Left ventricle myocardium inferior (tissue), 1 donor: ENCODE measurements around the gene INO80B. TPM values are rescaled to one million over a fixed set of nuclear protein-coding genes. Genes with fewer than 3 reads are reported as not detected.

ENCODE experiments used
- DNase-seq: peaks from one replicate; pipeline ENCODE4 v3.0.0-alpha.2; 2020
- H3K27ac ChIP-seq: fragments of 200-600 bp; replicated peaks from 2 replicates; pipeline ENCODE4 v1.8.0; 2021
- H3K27me3 ChIP-seq: fragments of 200-600 bp; 2 replicates; pipeline ENCODE4 v1.8.0; 2021; ENCODE audit warnings: low read depth
- H3K36me3 ChIP-seq: fragments of 200-600 bp; 2 replicates; pipeline ENCODE4 v1.8.0; 2021
- H3K4me1 ChIP-seq: fragments of 200-600 bp; 2 replicates; pipeline ENCODE4 v1.8.0; 2021
- H3K4me3 ChIP-seq: fragments of 200-600 bp; 2 replicates; pipeline ENCODE4 v1.8.0; 2021; ENCODE audit warnings: mild to moderate bottlenecking, moderate library complexity
- H3K9me3 ChIP-seq: fragments of 200-600 bp; replicated peaks from 2 replicates; pipeline ENCODE4 v1.8.0; 2021
- intact Hi-C: fragments of 100-400 bp; cut with micrococcal nuclease; formaldehyde crosslinking; loops from one replicate; pipeline ENCODE4 v1.11.0; 2022
- total RNA-seq: library from RNA; stranded (reverse); fragmentation: NEBNext Ultra II Directional; extraction: Animal tissue kit (Norgen Biotek cat#: 25700); gene quantifications from one replicate; pipeline ENCODE4 v1.2.1, GENCODE V29; 2021
- TF ChIP-seq, protein P1 (sequence below): fragments of 200-600 bp; IDR thresholded peaks from 2 replicates; pipeline ENCODE4 v1.8.0; 2021; ENCODE audit warnings: antibody characterized with exemption, mild to moderate bottlenecking, borderline replicate concordance
- donor health status: DM: no; HTN: yes; CAD: no; lungs with severe emphysema.

The INO80B gene
- total RNA-seq, 1 donor from 2014 or later, result 19.3 TPM

DNA sequence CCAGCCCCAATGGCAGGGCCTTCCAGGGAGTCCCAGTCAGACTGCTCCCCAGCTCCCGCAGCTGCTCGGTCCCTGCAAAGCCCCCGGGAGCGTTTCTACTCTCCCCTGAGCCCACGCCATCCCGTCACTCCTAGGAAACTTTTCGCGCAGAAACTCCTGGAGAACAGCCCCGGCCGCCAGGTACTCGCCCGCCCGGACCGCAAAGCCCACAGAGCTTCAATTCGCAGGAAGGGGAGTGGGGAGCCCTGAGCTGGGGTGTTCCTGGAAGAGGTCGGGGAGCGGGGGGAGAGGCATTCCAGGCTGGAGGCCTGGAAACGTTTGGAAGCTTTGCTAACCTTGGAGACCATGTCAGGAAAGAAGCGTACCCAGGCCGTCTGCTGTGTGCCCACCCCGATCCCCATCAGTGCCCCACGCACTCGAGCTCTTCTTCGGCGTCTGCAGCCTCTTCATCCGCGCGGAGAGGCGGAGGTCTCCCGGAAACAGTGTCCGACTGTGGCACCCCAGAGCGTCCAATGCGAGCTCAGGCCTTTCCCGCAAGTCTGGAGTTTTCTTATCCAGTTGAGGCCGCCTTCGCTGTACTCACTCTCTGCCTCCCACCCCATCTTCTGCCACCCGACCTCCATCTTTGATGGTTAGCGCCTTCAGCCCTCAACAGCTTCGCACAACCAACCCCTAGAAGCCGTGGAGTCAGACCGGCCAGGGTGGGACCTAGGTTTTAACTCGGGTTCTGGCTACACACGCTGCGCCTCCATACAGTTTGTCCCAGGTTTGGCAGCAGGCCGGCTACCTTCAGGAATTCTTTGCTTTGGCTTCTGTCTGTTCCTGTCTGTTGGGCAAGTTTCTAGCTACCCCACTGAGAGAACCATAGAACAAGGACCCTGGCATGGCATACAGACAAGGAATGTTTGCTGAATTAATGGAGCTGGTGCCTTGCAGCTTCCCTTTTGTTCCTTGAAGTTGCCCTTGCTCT, 48.9 kb downstream of the INO80B start:
- intact Hi-C loops, result no loop called here
- peak overlapping the region; percentile 80 for H3K4me3 ChIP-seq
- no peak for DNase-seq
- peaks cover 21% of the 10 kb centered on the region for H3K36me3 ChIP-seq
- peaks cover 78% of the 10 kb centered on the region for H3K4me1 ChIP-seq
- TF ChIP-seq, protein P1, sequence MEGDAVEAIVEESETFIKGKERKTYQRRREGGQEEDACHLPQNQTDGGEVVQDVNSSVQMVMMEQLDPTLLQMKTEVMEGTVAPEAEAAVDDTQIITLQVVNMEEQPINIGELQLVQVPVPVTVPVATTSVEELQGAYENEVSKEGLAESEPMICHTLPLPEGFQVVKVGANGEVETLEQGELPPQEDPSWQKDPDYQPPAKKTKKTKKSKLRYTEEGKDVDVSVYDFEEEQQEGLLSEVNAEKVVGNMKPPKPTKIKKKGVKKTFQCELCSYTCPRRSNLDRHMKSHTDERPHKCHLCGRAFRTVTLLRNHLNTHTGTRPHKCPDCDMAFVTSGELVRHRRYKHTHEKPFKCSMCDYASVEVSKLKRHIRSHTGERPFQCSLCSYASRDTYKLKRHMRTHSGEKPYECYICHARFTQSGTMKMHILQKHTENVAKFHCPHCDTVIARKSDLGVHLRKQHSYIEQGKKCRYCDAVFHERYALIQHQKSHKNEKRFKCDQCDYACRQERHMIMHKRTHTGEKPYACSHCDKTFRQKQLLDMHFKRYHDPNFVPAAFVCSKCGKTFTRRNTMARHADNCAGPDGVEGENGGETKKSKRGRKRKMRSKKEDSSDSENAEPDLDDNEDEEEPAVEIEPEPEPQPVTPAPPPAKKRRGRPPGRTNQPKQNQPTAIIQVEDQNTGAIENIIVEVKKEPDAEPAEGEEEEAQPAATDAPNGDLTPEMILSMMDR, result no peak
- H3K27ac ChIP-seq, result peak overlapping the region; percentile 93
- H3K27me3 ChIP-seq, result peaks cover 83% of the 10 kb centered on the region
- H3K9me3 ChIP-seq, result no peaks in the 10 kb centered on the region

DNA sequence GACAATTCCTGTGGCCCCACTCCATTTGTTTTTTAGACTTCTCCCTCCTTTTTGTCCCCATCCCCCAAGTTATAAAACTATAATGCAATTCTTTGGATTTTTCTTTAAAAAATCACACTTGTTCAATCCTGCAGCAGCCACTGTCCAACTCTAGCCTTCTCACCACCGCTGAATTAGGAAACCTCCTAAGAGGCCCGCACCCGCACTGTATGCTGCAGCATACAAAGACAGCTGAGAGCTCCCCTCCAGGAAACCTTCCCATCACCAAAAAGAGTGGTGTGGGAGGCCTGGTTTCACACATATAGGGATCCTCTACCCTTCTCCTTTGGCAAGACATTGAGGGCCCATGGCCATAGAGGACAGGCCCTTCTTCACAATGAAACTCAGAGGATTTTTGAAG, 49.7 kb downstream of the INO80B start:
- H3K27ac ChIP-seq, result peak overlapping the region; percentile 93
- no peaks in the 10 kb centered on the region for H3K9me3 ChIP-seq
- H3K36me3 ChIP-seq, result peaks cover 21% of the 10 kb centered on the region
- peaks cover 83% of the 10 kb centered on the region for H3K27me3 ChIP-seq
- intact Hi-C loops, result no loop called here
- TF ChIP-seq, protein P1, result no peak
- peak overlapping the region; percentile 80 for H3K4me3 ChIP-seq
- peaks cover 70% of the 10 kb centered on the region for H3K4me1 ChIP-seq
- DNase-seq, result no peak

DNA sequence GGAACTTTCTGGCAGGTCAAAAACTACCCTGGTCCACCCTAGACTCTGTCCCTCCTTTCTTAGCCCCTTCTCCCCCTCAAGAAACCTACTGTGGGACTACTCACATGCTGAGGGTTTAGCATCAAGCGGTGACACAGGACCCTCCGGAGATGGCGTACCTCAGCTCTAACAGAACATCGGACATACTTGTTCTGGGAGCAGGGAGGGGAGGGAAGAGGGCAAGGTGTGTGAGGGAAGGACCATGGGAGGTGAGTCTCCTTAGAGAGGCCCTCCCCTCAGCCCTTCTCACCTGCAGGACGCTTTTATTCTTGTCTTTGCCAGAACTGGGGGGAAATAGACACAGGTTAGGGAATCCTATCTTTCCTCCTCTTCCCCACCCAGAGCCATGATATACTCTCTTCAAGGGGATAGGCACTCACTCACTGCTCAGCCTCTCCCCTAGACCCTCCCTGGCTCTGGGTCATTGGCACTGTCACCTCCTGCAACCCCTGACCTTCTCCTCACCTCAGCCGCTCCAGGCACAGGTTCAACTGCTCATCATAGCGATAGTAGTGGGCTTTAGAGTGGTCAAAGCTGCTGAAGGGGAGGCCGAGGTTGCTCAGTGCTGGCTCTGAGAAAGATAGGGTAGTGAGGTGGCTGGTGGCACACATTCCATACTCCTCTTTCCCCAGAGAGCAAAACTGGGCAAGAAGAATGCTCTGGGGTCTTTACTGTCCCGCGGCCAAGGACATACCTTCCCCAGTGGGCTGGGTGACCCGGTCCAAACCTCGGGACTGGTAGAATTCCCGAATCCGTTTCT, 50.8 kb downstream of the INO80B start:
- intact Hi-C loops, result no loop called here
- Histone ChIP-seq H3K36me3 (peaks cover 21% of the 10 kb centered on the region), H3K27ac (no peak overlapping the region), H3K4me1 (peaks cover 64% of the 10 kb centered on the region), H3K9me3 (no peaks in the 10 kb centered on the region), H3K4me3 (peak overlapping the region; percentile 80), H3K27me3 (peaks cover 83% of the 10 kb centered on the region)
- no peak for DNase-seq
- TF ChIP-seq, protein P1, result no peak

DNA sequence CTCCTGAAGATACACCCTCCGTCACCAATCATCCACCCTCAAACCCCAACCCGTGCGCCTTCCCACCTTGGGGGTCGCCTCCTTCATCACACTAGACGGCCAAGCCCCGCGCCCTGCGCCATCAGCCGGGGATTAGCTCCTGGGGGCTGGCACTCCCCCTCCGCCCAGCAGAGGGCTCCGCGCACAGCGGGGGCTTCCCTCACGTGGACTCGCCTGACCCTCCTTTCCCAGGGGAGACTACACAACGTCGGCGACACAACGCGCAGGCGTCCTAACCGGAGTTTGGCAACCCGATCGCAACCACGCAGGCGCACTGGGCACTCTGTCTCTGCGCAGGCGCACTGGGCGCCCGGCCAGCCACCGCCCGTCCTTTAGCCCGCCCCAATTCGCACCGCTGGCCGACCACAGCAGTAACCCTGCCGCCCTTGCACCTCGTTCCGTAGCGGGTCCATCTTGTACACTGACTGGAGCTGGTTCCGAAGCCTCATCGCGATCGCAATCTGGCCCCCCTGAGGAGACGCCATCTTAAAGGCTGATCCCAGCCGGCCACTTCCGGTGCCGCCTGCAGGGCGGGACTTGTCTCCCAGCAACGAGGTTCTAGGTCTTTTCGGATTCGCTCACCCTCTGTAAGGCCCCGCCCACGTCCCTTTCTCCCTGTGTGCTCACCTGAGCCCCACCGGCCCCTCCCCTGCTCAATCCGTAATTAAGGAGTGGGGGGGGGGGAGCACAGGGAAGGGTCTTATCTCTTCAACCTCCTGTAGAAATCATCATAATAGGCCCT, 52.4 kb downstream of the INO80B start, which contains the start of gene PCGF1:
Gene PCGF1 (minus strand): TSS at position 551 of the 781 bp plus-strand sequence. CDS start 27 bp downstream, at position 524.
- H3K4me1 ChIP-seq, result peaks cover 60% of the 10 kb centered on the region
- TF ChIP-seq, protein P1, result peak; percentile 56
- H3K36me3 ChIP-seq, result peaks cover 21% of the 10 kb centered on the region
- H3K9me3 ChIP-seq, result no peaks in the 10 kb centered on the region
- peak within 1 kb of the TSS; percentile 80 for H3K4me3 ChIP-seq
- peak; percentile 100 for DNase-seq
- intact Hi-C loops, result no loop called here
- H3K27me3 ChIP-seq, result peaks cover 83% of the 10 kb centered on the region
- peak within 1 kb of the TSS; percentile 99 for H3K27ac ChIP-seq

Other genes with a start within 250 kb of the INO80B start
- gene SLC4A5, start 111.7 kb upstream of the INO80B start, total RNA-seq, result 2.3 TPM
- 201 TPM for gene DCTN1, start 74.8 kb upstream of the INO80B start, total RNA-seq
- gene C2orf81, start 33.5 kb upstream of the INO80B start, total RNA-seq, result 0.82 TPM
- gene WDR54, start 33.4 kb upstream of the INO80B start, total RNA-seq, result 2.9 TPM
- gene RTKN, start 13.2 kb upstream of the INO80B start, total RNA-seq, result 14.0 TPM
- 46.1 TPM for gene WBP1, start 3.4 kb downstream of the INO80B start, total RNA-seq
- gene MOGS, start 10.3 kb downstream of the INO80B start, total RNA-seq, result 19.5 TPM
- 176 TPM for gene MRPL53, start 17.6 kb downstream of the INO80B start, total RNA-seq
- gene CCDC142, start 27.9 kb downstream of the INO80B start, total RNA-seq, result 5.6 TPM
- 9.5 TPM for gene TTC31, start 28.0 kb downstream of the INO80B start, total RNA-seq
- gene LBX2, start 44.5 kb downstream of the INO80B start, total RNA-seq, result 0.25 TPM
- 20.2 TPM for gene PCGF1, start 52.6 kb downstream of the INO80B start, total RNA-seq
- gene TLX2, start 59.4 kb downstream of the INO80B start, total RNA-seq, result not detected
- gene DQX1, start 71.1 kb downstream of the INO80B start, total RNA-seq, result 0.11 TPM
- 46.9 TPM for gene AUP1, start 74.6 kb downstream of the INO80B start, total RNA-seq
- gene HTRA2, start 74.8 kb downstream of the INO80B start, total RNA-seq, result 26.6 TPM
- 4.7 TPM for gene LOXL3, start 98.9 kb downstream of the INO80B start, total RNA-seq
- gene DOK1, start 99.6 kb downstream of the INO80B start, total RNA-seq, result 4.1 TPM
- gene M1AP, start 193.2 kb downstream of the INO80B start, total RNA-seq, result not detected
- 2.9 TPM for gene SEMA4F, start 199.2 kb downstream of the INO80B start, total RNA-seq